Measurements from ENCODE around the gene GAS6.

The GAS6 gene

GRCh38 chr13:113864273-113864890, 506 bp upstream of the GAS6 start:
- no peak for DNase-seq

- DNase-seq, result no peak
Measured at GRCh38 chr13:113862931-113863523, 849 bp downstream of the GAS6 start.

GRCh38 chr13:113862191-113862930, 1.5 kb downstream of the GAS6 start:
- no peak for DNase-seq

- no peak for DNase-seq
Measured at GRCh38 chr13:113861433-113862030, 2.3 kb downstream of the GAS6 start.

GRCh38 chr13:113860665-113861432, 3.0 kb downstream of the GAS6 start:
- peak; percentile 79 for DNase-seq

- no peak for DNase-seq
Measured at GRCh38 chr13:113860051-113860664, 3.7 kb downstream of the GAS6 start.

GRCh38 chr13:113859311-113860050, 4.4 kb downstream of the GAS6 start:
- DNase-seq, result no peak

- DNase-seq, result no peak
Measured at GRCh38 chr13:113857531-113858195, 6.2 kb downstream of the GAS6 start.

- peak; percentile 18 for DNase-seq
Measured at GRCh38 chr13:113856716-113857065, 7.2 kb downstream of the GAS6 start.

GRCh38 chr13:113855931-113856715, 7.8 kb downstream of the GAS6 start:
- DNase-seq, result no peak

GRCh38 chr13:113855012-113855921, 8.6 kb downstream of the GAS6 start:
- no peak for DNase-seq

- DNase-seq, result no peak
Measured at GRCh38 chr13:113854238-113855011, 9.5 kb downstream of the GAS6 start.

GRCh38 chr13:113853518-113854237, 10.2 kb downstream of the GAS6 start:
- no peak for DNase-seq

- DNase-seq, result no peak
Measured at GRCh38 chr13:113852536-113853517, 11.0 kb downstream of the GAS6 start.

GRCh38 chr13:113851826-113852535, 11.9 kb downstream of the GAS6 start:
- DNase-seq, result no peak

GRCh38 chr13:113851480-113851803, 12.4 kb downstream of the GAS6 start:
- no peak for DNase-seq

Data from kidney glomerular epithelial cell (primary cell).